SU-DHL-6 (cell line): Measurements from ENCODE around the gene FAM3C.

Experiments used
- CTCF ChIP-seq: fragments of 200-600 bp; sonication (generic); IDR thresholded peaks from one replicate; pipeline ENCODE4 v1.5.1; 2017; ENCODE audit warnings: antibody characterized with exemption, mild to moderate bottlenecking, low read length, moderate library complexity; ENCODE audit not compliant: insufficient read depth, poor library complexity, severe bottlenecking
- EZH2phosphoT487 ChIP-seq: fragments of 200-600 bp; sonication (generic), shearing (Covaris generic); conservative IDR thresholded peaks from 2 replicates; pipeline ENCODE4 v1.6.1; 2018; ENCODE audit warnings: mild to moderate bottlenecking, antibody characterized with exemption, low read length, moderate library complexity, mixed read lengths

- no peak for TF ChIP-seq CTCF
- TF ChIP-seq EZH2phosphoT487 = no peak
These were observed 10.9 kb downstream of the FAM3C start for GRCh38 chr7:121385056-121385799.
